Neural crest cell (in vitro differentiated cells): ENCODE results near the gene PRAF2. TPM values are rescaled to one million over a fixed set of nuclear protein-coding genes. Genes with fewer than 3 reads are reported as not detected.

Experiments
- DNase-seq: peaks from one replicate; pipeline ENCODE4 v3.0.0; 2021; ENCODE audit warnings: low read depth, mixed read lengths, low spot score
- H3K27ac Mint-ChIP-seq: one replicate; pipeline ENCODE4 v1.8.0; 2021; ENCODE audit warnings: mild to moderate bottlenecking, mixed read lengths; ENCODE audit not compliant: unreplicated experiment
- H3K27me3 Mint-ChIP-seq: 2 replicates; pipeline ENCODE4 v1.8.0; 2021; ENCODE audit warnings: low read depth, mild to moderate bottlenecking, mixed read lengths
- H3K36me3 Mint-ChIP-seq: 2 replicates; pipeline ENCODE4 v1.8.0; 2021; ENCODE audit warnings: low read depth, mild to moderate bottlenecking, mixed read lengths
- H3K4me1 Mint-ChIP-seq: 2 replicates; pipeline ENCODE4 v1.8.0; 2021; ENCODE audit warnings: mixed read lengths
- H3K4me3 Mint-ChIP-seq: one replicate; pipeline ENCODE4 v1.8.0; 2021; ENCODE audit warnings: mild to moderate bottlenecking, mixed read lengths
- H3K9me3 Mint-ChIP-seq: 2 replicates; pipeline ENCODE4 v1.8.0; 2021; ENCODE audit warnings: mixed read lengths
- CTCF ChIP-seq: fragments of 200-600 bp; sonication (generic); conservative IDR thresholded peaks from 2 replicates; pipeline ENCODE4 v1.5.0; 2021; ENCODE audit warnings: antibody characterized with exemption, mild to moderate bottlenecking
- total RNA-seq: library from RNA; stranded (reverse); gene quantifications from 2 replicates; pipeline ENCODE4 v1.2.1, GENCODE V29; 2021

Gene PRAF2
- total RNA-seq, 1 donor from 2014 or later: 33.7 TPM

- no peaks in the 10 kb centered on the region for H3K9me3 Mint-ChIP-seq
- H3K27ac Mint-ChIP-seq: no peak overlapping the region
- TF ChIP-seq CTCF: no peak
- DNase-seq: no peak
- no peaks in the 10 kb centered on the region for H3K4me1 Mint-ChIP-seq
- H3K36me3 Mint-ChIP-seq: no peaks in the 10 kb centered on the region
- no peaks in the 10 kb centered on the region for H3K27me3 Mint-ChIP-seq
- H3K4me3 Mint-ChIP-seq: no peak overlapping the region
Measured at GRCh38 chrX:49103637-49104036, 29.8 kb upstream of the PRAF2 start.

GRCh38 chrX:49102190-49102589 lies 28.4 kb upstream of the PRAF2 start:
- Mint-ChIP-seq H3K4me3 (peak overlapping the region; percentile 90), H3K27me3 (no peaks in the 10 kb centered on the region), H3K9me3 (no peaks in the 10 kb centered on the region), H3K4me1 (no peaks in the 10 kb centered on the region), H3K36me3 (no peaks in the 10 kb centered on the region), H3K27ac (no peak overlapping the region)
- no peak for TF ChIP-seq CTCF
- DNase-seq: no peak

- Mint-ChIP-seq H3K9me3 (no peaks in the 10 kb centered on the region), H3K4me1 (no peaks in the 10 kb centered on the region), H3K27me3 (no peaks in the 10 kb centered on the region), H3K4me3 (peak overlapping the region; percentile 90), H3K27ac (no peak overlapping the region), H3K36me3 (no peaks in the 10 kb centered on the region)
- TF ChIP-seq CTCF: no peak
- DNase-seq: no peak
Measured at GRCh38 chrX:49101629-49101984, 27.8 kb upstream of the PRAF2 start.

GRCh38 chrX:49100704-49101628 lies 27.2 kb upstream of the PRAF2 start:
- DNase-seq: peak; percentile 73
- no peak overlapping the region for H3K27ac Mint-ChIP-seq
- H3K27me3 Mint-ChIP-seq: no peaks in the 10 kb centered on the region
- H3K36me3 Mint-ChIP-seq: no peaks in the 10 kb centered on the region
- H3K9me3 Mint-ChIP-seq: no peaks in the 10 kb centered on the region
- no peaks in the 10 kb centered on the region for H3K4me1 Mint-ChIP-seq
- TF ChIP-seq CTCF: no peak
- H3K4me3 Mint-ChIP-seq: peak overlapping the region; percentile 90

- Mint-ChIP-seq H3K36me3 (no peaks in the 10 kb centered on the region), H3K27ac (no peak overlapping the region), H3K27me3 (no peaks in the 10 kb centered on the region), H3K9me3 (no peaks in the 10 kb centered on the region), H3K4me3 (no peak overlapping the region), H3K4me1 (no peaks in the 10 kb centered on the region)
- DNase-seq: no peak
- no peak for TF ChIP-seq CTCF
Measured at GRCh38 chrX:49096419-49096818, 22.6 kb upstream of the PRAF2 start.
